ENCODE measurements around the gene RASAL2.

RASAL2 gene

DNA sequence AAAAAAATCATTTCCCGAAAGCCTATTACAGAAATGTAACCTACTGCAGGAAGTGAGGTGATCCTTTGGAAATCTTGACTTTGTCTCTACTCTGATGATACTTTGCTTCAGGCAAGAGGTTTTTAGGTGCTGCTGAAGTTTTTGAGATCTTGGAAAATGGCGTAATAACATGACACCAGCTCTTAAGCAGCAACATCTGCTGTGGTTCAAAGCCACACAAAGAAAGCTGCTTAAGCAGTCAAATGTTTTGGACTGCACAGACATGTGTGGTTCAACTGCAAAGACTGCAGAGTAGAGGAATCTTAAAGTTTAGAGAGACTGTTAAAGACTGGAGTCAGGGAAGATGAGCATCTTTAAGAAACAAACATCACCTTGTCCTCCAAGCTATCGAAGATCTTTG is 139.0 kb downstream of the RASAL2 start:
- no peaks in the 10 kb centered on the region for H3K9me3 Mint-ChIP-seq
- no peaks in the 10 kb centered on the region for H3K27me3 Mint-ChIP-seq (ENCODE audit: low read depth)

DNA sequence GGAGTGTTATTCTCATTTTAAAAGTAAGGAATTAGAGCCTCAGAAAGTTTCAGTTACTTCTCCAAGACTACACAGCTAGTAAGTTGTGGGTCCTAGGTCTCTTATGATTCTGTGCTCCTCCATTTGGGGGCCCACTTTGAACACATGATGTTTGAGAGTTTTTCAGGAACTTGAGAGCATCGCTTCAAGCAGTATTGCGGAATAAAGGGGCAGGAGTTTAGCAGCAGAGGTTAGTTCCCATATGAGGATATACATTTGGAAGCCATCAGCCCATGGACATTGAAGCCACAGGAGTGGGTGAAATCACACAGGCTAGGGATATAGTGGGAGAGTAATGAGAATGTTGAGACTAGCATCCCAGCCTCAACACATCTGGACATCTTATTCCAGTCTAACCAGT is 143.2 kb downstream of the RASAL2 start:
- Mint-ChIP-seq H3K9me3 (no peaks in the 10 kb centered on the region), H3K4me3 (no peak overlapping the region), H3K4me1 (no peaks in the 10 kb centered on the region), H3K27ac (no peak overlapping the region), H3K36me3 (ENCODE audit: low read depth) (no peaks in the 10 kb centered on the region), H3K27me3 (ENCODE audit: low read depth) (no peaks in the 10 kb centered on the region)
- TF ChIP-seq, protein P1, sequence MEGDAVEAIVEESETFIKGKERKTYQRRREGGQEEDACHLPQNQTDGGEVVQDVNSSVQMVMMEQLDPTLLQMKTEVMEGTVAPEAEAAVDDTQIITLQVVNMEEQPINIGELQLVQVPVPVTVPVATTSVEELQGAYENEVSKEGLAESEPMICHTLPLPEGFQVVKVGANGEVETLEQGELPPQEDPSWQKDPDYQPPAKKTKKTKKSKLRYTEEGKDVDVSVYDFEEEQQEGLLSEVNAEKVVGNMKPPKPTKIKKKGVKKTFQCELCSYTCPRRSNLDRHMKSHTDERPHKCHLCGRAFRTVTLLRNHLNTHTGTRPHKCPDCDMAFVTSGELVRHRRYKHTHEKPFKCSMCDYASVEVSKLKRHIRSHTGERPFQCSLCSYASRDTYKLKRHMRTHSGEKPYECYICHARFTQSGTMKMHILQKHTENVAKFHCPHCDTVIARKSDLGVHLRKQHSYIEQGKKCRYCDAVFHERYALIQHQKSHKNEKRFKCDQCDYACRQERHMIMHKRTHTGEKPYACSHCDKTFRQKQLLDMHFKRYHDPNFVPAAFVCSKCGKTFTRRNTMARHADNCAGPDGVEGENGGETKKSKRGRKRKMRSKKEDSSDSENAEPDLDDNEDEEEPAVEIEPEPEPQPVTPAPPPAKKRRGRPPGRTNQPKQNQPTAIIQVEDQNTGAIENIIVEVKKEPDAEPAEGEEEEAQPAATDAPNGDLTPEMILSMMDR (IDR thresholded peaks at IDR 0.05; ENCODE audit: unreplicated experiment in 3 of 3), result no peak

More for the DNA sequence above, 139.0 kb downstream of the RASAL2 start:
- Mint-ChIP-seq H3K36me3 (ENCODE audit: low read depth) (no peaks in the 10 kb centered on the region), H3K27ac (no peak overlapping the region), H3K4me1 (no peaks in the 10 kb centered on the region), H3K4me3 (no peak overlapping the region)
- TF ChIP-seq, protein P1 (IDR thresholded peaks at IDR 0.05; ENCODE audit: unreplicated experiment in 3 of 3), result no peak

DNA sequence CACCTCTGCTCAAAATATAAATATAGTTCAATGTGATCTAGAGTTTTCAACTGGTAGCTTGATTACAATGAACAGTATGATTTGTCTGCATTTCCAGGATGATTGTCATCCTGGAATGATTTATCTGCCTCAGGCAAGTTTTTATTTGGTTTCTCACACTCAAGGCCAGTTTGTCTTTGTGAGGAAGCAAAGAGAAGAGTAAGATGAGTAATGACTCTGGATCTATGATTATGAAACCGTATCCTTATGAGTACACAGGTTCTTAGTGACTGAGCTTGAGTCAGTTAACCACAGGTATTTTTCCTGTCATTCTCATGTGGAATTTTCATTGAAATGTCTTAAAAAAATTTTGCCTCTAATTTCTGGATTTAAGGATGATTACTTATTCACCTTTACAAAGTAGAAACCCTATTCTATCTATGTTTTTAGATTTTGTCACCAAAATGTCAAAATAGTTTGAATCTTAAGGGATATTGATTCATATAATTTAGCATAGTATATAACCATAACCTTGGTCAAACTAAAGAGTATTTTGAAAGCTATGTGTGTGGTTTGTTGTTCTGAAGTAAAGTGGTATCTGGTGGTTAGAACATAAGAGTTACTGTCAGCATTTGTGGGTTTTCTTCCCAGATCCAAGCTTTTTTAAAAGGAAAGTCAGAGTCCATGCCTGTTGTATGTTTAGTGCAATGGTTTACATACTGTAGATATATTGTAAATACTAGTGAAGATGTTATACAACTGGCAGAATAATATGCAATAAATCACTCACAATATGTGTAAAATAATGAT is 145.0 kb downstream of the RASAL2 start:
- H3K36me3 Mint-ChIP-seq (ENCODE audit: low read depth), result no peaks in the 10 kb centered on the region
- no peaks in the 10 kb centered on the region for H3K27me3 Mint-ChIP-seq (ENCODE audit: low read depth)

DNA sequence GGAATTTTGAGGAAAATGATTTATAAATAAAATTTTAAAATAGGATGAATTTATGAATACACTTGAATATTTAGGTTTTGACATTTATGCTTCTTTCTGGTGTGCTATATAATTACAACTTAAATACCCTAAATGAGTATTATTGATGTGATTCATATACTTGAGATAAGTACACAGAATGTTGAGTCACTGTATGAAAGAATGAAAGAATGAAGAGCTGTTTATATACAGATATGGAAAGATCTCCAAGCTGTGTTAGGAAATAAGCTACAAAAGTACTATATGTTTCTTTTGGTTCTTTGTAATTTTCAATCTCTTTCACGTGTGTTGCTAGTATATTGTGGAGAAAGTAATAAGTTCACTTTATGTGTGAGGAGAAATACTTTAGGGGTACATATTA is 147.2 kb downstream of the RASAL2 start:
- Mint-ChIP-seq H3K9me3 (peaks cover 9% of the 10 kb centered on the region), H3K27ac (no peak overlapping the region), H3K4me1 (no peaks in the 10 kb centered on the region), H3K36me3 (ENCODE audit: low read depth) (peaks cover 2% of the 10 kb centered on the region), H3K27me3 (ENCODE audit: low read depth) (no peaks in the 10 kb centered on the region), H3K4me3 (no peak overlapping the region)
- TF ChIP-seq, protein P1 (IDR thresholded peaks at IDR 0.05; ENCODE audit: unreplicated experiment in 3 of 3), result no peak

More for the DNA sequence above, 145.0 kb downstream of the RASAL2 start:
- TF ChIP-seq, protein P1 (IDR thresholded peaks at IDR 0.05; ENCODE audit: unreplicated experiment in 3 of 3), result no peak
- Mint-ChIP-seq H3K4me1 (no peaks in the 10 kb centered on the region), H3K9me3 (peaks cover 2% of the 10 kb centered on the region), H3K27ac (no peak overlapping the region), H3K4me3 (no peak overlapping the region)

DNA sequence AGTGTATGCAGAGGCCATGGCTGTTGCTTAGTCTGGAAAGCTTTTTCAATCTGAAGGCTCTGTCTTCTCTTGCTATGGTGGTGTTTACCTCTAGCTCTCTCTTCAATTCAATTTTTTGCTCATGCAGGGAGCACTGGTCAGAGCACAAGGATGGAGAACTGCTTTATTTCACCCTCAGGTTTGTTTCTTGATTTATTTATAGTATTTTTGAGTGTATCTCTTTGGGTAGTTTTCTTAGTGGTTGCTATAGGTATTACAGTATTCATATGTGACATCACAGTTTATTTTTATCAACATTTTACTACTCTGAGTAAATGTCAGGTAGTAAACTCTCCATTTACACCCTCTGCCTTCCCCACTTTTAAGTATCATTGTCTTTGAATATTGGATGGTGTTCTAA is 147.9 kb downstream of the RASAL2 start:
- peaks cover 6% of the 10 kb centered on the region for H3K36me3 Mint-ChIP-seq (ENCODE audit: low read depth)

More for the DNA sequence above, 147.9 kb downstream of the RASAL2 start:
- Mint-ChIP-seq H3K4me3 (no peak overlapping the region), H3K27ac (no peak overlapping the region), H3K27me3 (ENCODE audit: low read depth) (no peaks in the 10 kb centered on the region), H3K9me3 (peaks cover 16% of the 10 kb centered on the region), H3K4me1 (no peaks in the 10 kb centered on the region)
- TF ChIP-seq, protein P1 (IDR thresholded peaks at IDR 0.05; ENCODE audit: unreplicated experiment in 3 of 3), result peak in 2 of 3 experiments; percentile 14 to 15

Measured in nephron (organoid).